IMR-90 (cell line): Measurements from ENCODE around the gene SLC44A1. TPM values are rescaled to one million over a fixed set of nuclear protein-coding genes. Genes with fewer than 3 reads are reported as not detected.

ENCODE experiments used
- ATAC-seq: fragments of 200-7000 bp; cut with Tn5 transposase; 2 replicates; pipeline ENCODE4 v1.9.1; 2020; ENCODE audit warnings: low read depth, mild to moderate bottlenecking, moderate library complexity
- BruUV-seq: library from RNA; stranded (reverse); fragments of 400-500 nt; replicated peaks from 2 replicates; lab custom pipeline; 2021; lab: Mats Ljungman, UMichigan
- CTCF ChIA-PET: fragments of 300-600 bp; formaldehyde crosslinking; extraction: SDS; loops from one replicate; lab custom pipeline; 2021; ENCODE audit warnings: antibody characterized with exemption; lab: Yijun Ruan, JAX
- POLR2A ChIA-PET: fragments of 300-600 bp; sonication (Branson Sonifier 250); formaldehyde crosslinking; loops from one replicate; lab custom pipeline; 2022; ENCODE audit warnings: antibody characterized with exemption; ENCODE audit not compliant: unreplicated experiment; lab: Charles Lee
- DNase-seq: peaks from one replicate; pipeline ENCODE4 v3.0.0; 2013
- H2AFZ ChIP-seq: replicated peaks from 2 replicates; pipeline ENCODE3; 2013; ENCODE audit warnings: low read length, mild to moderate bottlenecking; ENCODE audit not compliant: poor library complexity
- H2AK5ac ChIP-seq: 2 replicates; pipeline ENCODE4 v1.6.1; 2013; ENCODE audit warnings: low read depth, low read length, inconsistent platforms
- H2AK9ac ChIP-seq: replicated peaks from 2 replicates; pipeline ENCODE3; 2013; ENCODE audit warnings: mild to moderate bottlenecking, low read depth, low read length, moderate library complexity; ENCODE audit not compliant: poor library complexity
- H2BK120ac ChIP-seq: 2 replicates; pipeline ENCODE4 v1.6.1; 2013; ENCODE audit warnings: low read depth, low read length, inconsistent platforms
- H2BK15ac ChIP-seq: 3 replicates; pipeline ENCODE4 v1.6.1; 2013; ENCODE audit warnings: low read depth, low read length, inconsistent platforms
- H2BK20ac ChIP-seq: 2 replicates; pipeline ENCODE4 v1.6.1; 2013; ENCODE audit warnings: low read depth, mild to moderate bottlenecking, inconsistent platforms, low read length, moderate library complexity
- H2BK5ac ChIP-seq: 2 replicates; pipeline ENCODE4 v1.6.1; 2013; ENCODE audit warnings: mild to moderate bottlenecking, low read depth, low read length, inconsistent platforms; ENCODE audit not compliant: poor library complexity, severe bottlenecking
- H3K14ac ChIP-seq: replicated peaks from 2 replicates; pipeline ENCODE4 v1.6.1; 2013; ENCODE audit warnings: low read depth, low read length, inconsistent platforms
- H3K18ac ChIP-seq: 2 replicates; pipeline ENCODE4 v1.6.1; 2013; ENCODE audit warnings: low read depth, low read length, control low read depth
- H3K23ac ChIP-seq: 2 replicates; pipeline ENCODE4 v1.6.1; 2013; ENCODE audit warnings: low read depth, low read length, inconsistent platforms
- H3K27ac ChIP-seq: 2 replicates; pipeline ENCODE4 v1.5.1; 2013; ENCODE audit warnings: mild to moderate bottlenecking, control low read depth, low read length; ENCODE audit not compliant: insufficient read depth
- H3K27me3 ChIP-seq: 2 replicates; pipeline ENCODE4 v1.6.1; 2013; ENCODE audit warnings: low read length; ENCODE audit not compliant: control insufficient read depth, insufficient read depth
- H3K36me3 ChIP-seq: 2 replicates; pipeline ENCODE4 v1.6.1; 2013; ENCODE audit warnings: low read length, mixed read lengths; ENCODE audit not compliant: control insufficient read depth, insufficient read depth
- H3K4ac ChIP-seq: 2 replicates; pipeline ENCODE4 v1.6.1; 2013; ENCODE audit warnings: low read depth, low read length, inconsistent platforms
- H3K4me1 ChIP-seq: 2 replicates; pipeline ENCODE4 v1.6.1; 2013; ENCODE audit warnings: low read length, mixed read lengths; ENCODE audit not compliant: control insufficient read depth, insufficient read depth
- H3K4me2 ChIP-seq: 2 replicates; pipeline ENCODE4 v1.6.1; 2013; ENCODE audit warnings: low read depth, mild to moderate bottlenecking, control low read depth, low read length, moderate library complexity
- H3K4me3 ChIP-seq: 2 replicates; pipeline ENCODE4 v1.5.1; 2013; ENCODE audit warnings: low read depth, mild to moderate bottlenecking, control low read depth, low read length, moderate library complexity; ENCODE audit not compliant: insufficient read depth
- H3K56ac ChIP-seq: 2 replicates; pipeline ENCODE4 v1.6.1; 2013; ENCODE audit warnings: low read length, inconsistent platforms; ENCODE audit not compliant: insufficient read depth; ENCODE audit errors: extremely low read depth
- H3K79me1 ChIP-seq, 2 experiments: 2 replicates each; pipeline ENCODE4 v1.6.1; 2013; ENCODE audit warnings: low read length in 2 of 2, inconsistent platforms in 1 of 2, low read depth in 1 of 2
- H3K9ac ChIP-seq: 2 replicates; pipeline ENCODE4 v1.6.1; 2013; ENCODE audit warnings: low read depth, low read length, control low read depth
- H3K9me1 ChIP-seq: 2 replicates; pipeline ENCODE4 v1.6.1; 2013; ENCODE audit warnings: low read length, inconsistent platforms; ENCODE audit not compliant: insufficient read depth
- H3K9me3 ChIP-seq: 2 replicates; pipeline ENCODE4 v1.6.1; 2013; ENCODE audit warnings: low read length; ENCODE audit not compliant: control insufficient read depth, insufficient read depth
- H4K20me1 ChIP-seq: 2 replicates; pipeline ENCODE4 v1.6.1; 2013; ENCODE audit warnings: low read length, inconsistent platforms; ENCODE audit not compliant: insufficient read depth
- H4K5ac ChIP-seq: 2 replicates; pipeline ENCODE4 v1.6.1; 2013; ENCODE audit warnings: mild to moderate bottlenecking, low read depth, low read length, control low read depth
- H4K8ac ChIP-seq, 2 experiments: 2 replicates each; pipeline ENCODE4 v1.6.1; 2013; ENCODE audit warnings: low read depth in 2 of 2, low read length in 2 of 2, control low read depth in 1 of 2, inconsistent platforms in 1 of 2
- H4K91ac ChIP-seq: 2 replicates; pipeline ENCODE4 v1.6.1; 2013; ENCODE audit warnings: low read depth, low read length, inconsistent platforms; ENCODE audit not compliant: insufficient read depth
- BHLHE40 ChIP-seq: fragments of 150-350 bp; IDR thresholded peaks from 2 replicates; pipeline ENCODE4 v1.6.1; 2016; ENCODE audit warnings: mild to moderate bottlenecking, low read depth, low read length
- CHD1 ChIP-seq: IDR thresholded peaks from 2 replicates; pipeline ENCODE4 v1.6.1; 2012; ENCODE audit warnings: low read depth, low read length, improper control_type of control experiment
- ELK1 ChIP-seq: fragments of 150-350 bp; IDR thresholded peaks from 2 replicates; pipeline ENCODE4 v1.6.1; 2016; ENCODE audit warnings: low read depth, mild to moderate bottlenecking, low read length, moderate library complexity, borderline replicate concordance
- FOS ChIP-seq: fragments of 150-350 bp; IDR thresholded peaks from 2 replicates; pipeline ENCODE4 v1.6.1; 2016; ENCODE audit warnings: low read depth, low read length
- MAFK ChIP-seq: IDR thresholded peaks from 2 replicates; pipeline ENCODE4 v1.6.1; 2012; ENCODE audit warnings: low read depth, low read length, improper control_type of control experiment
- MAZ ChIP-seq: IDR thresholded peaks from 2 replicates; pipeline ENCODE4 v1.6.1; 2012; ENCODE audit warnings: low read depth, mild to moderate bottlenecking, low read length, improper control_type of control experiment, moderate library complexity, borderline replicate concordance
- NFE2L2 ChIP-seq: fragments of 150-350 bp; IDR thresholded peaks from 2 replicates; pipeline ENCODE4 v1.6.1; 2016; ENCODE audit warnings: low read depth, mild to moderate bottlenecking, low read length
- POLR2A ChIP-seq: IDR thresholded peaks from 2 replicates; pipeline ENCODE4 v1.6.1; 2012; ENCODE audit warnings: mild to moderate bottlenecking, low read depth, low read length
- RCOR1 ChIP-seq: IDR thresholded peaks from 2 replicates; pipeline ENCODE4 v1.6.1; 2012; ENCODE audit warnings: mild to moderate bottlenecking, low read length, improper control_type of control experiment; ENCODE audit not compliant: insufficient replicate concordance
- SMC3 ChIP-seq: fragments of 150-350 bp; IDR thresholded peaks from 2 replicates; pipeline ENCODE4 v1.6.1; 2016; ENCODE audit warnings: low read depth, mild to moderate bottlenecking, antibody characterized with exemption, low read length, moderate library complexity
- WGBS, 2 experiments: methylation state at CpG; one replicate each; pipeline versions ENCODE4 v1.1.5 to v1.1.7; 2013; ENCODE audit warnings: missing lambda C conversion rate in 2 of 2; ENCODE audit not compliant: insufficient read length in 1 of 2; ENCODE audit errors: extremely low coverage in 2 of 2; 5-methylcytosine and 5-hydroxymethylcytosine counted together
- dilution Hi-C: fragments of 300-500 bp; cut with HindIII; formaldehyde crosslinking; loops from one replicate; pipeline ENCODE4 v1.14.3; 2018; ENCODE audit warnings: low sequenced_read_pairs; ENCODE audit not compliant: unreplicated experiment
- in situ Hi-C: fragments of 300-500 bp; cut with MboI; formaldehyde crosslinking; loops from 3 replicates; pipeline ENCODE4 v1.14.3; 2019; ENCODE audit warnings: low sequenced_read_pairs, inconsistent platforms, mixed read lengths
- intact Hi-C: fragments of 100-400 bp; cut with micrococcal nuclease; formaldehyde crosslinking; loops from 2 replicates; pipeline ENCODE4 v1.10.0; 2022
- polyA plus RNA-seq, 3 experiments: library from polyadenylated mRNA; depleted of rRNA; stranded (reverse); fragments of >200 nt; gene quantifications; 2 replicates each; pipeline ENCODE4 v1.2.3, GENCODE V29; 2012; ENCODE audit warnings: low replicate concordance in 1 of 3
- total RNA-seq: library from RNA; depleted of rRNA; stranded (reverse); fragments of >200 nt; gene quantifications from 2 replicates; pipeline ENCODE4 v1.2.3, GENCODE V29; 2012

The SLC44A1 gene
- total and polyA plus RNA-seq, 2 of the 4 experiments (the other 2 are of a cell fraction) = 5.2 to 21.7 TPM

DNA sequence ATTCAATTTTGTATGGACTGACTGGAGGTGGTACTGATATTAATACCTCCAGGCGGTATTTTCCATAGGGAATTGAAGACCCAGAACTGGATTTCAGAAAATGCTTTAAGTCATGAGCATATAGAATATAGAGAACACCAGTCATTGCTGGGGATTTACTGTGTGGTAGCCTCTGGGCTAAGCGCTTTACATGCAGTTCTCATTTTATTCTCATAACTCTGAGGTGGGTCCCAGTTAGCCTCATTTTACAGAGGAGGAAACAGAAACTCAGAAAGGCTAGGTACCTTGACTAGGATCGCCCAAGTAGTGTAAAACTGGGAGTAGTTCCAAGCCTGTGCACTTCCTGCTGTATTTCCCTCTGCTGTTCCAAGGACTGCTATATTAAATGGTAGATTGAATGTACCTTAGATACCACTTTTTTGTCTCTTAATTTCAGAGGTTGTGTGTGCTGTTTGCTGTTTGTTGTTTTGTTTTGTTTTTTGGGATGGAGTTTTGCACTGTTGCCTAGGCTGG lies 13.8 kb downstream of the SLC44A1 start:
- POLR2A ChIA-PET = no interaction called here
- in situ Hi-C loops = no loop called here
- ATAC-seq = no peak
- H3K56ac ChIP-seq = no peak overlapping the region
- H3K9me1 ChIP-seq = no peaks in the 10 kb centered on the region
- no peak overlapping the region for H3K23ac ChIP-seq
- H3K4me1 ChIP-seq = peaks cover 8% of the 10 kb centered on the region
- no CpG with 5 or more reads among the region's 3 CpGs for WGBS, 2 experiments
- H2AK9ac ChIP-seq = no peak overlapping the region
- dilution Hi-C loops = no loop called here
- TF ChIP-seq POLR2A (no peak), ELK1 (no peak), FOS (no peak), CHD1 (no peak), BHLHE40 (no peak), MAZ (no peak), NFE2L2 (no peak), MAFK (no peak), SMC3 (no peak), RCOR1 (no peak)
- H3K36me3 ChIP-seq = no peaks in the 10 kb centered on the region
- no peak overlapping the region for H3K4me2 ChIP-seq
- H4K91ac ChIP-seq = no peak overlapping the region
- no peaks in the 10 kb centered on the region for H4K20me1 ChIP-seq
- no peak overlapping the region for H2AFZ ChIP-seq
- H2BK120ac ChIP-seq = no peak overlapping the region
- no peak overlapping the region for H3K4ac ChIP-seq
- H2BK5ac ChIP-seq = no peak overlapping the region
- no peak overlapping the region for H3K18ac ChIP-seq
- no peak for DNase-seq
- no peak overlapping the region for H3K9ac ChIP-seq
- H3K14ac ChIP-seq = no peak overlapping the region
- no peak overlapping the region for H2BK15ac ChIP-seq
- H3K79me1 ChIP-seq = peaks cover 3 to 11% of the 10 kb centered on the region in 2 experiments; a peak in 3 of 4 replicates
- no peak overlapping the region for H2BK20ac ChIP-seq
- no peak overlapping the region for H4K5ac ChIP-seq
- CTCF ChIA-PET = no interaction called here
- H3K4me3 ChIP-seq = no peak overlapping the region
- intact Hi-C loops = no loop called here
- no peak overlapping the region for H4K8ac ChIP-seq
- no peak overlapping the region for H3K27ac ChIP-seq
- BruUV-seq = no TSS peak
- H3K9me3 ChIP-seq = no peaks in the 10 kb centered on the region
- no peak overlapping the region for H2AK5ac ChIP-seq
- no peaks in the 10 kb centered on the region for H3K27me3 ChIP-seq
